Keratinocyte (primary cell): Measurements from ENCODE around the gene ISG15.

Experiments used
- CTCF ChIP-seq, 3 experiments: IDR thresholded peaks in 1 of 3; conservative IDR thresholded peaks in 1 of 3; optimal IDR thresholded peaks in 1 of 3; 2 replicates in 2 of 3; 3 replicates in 1 of 3; pipeline versions ENCODE3 to v1.5.1; 2011; ENCODE audit warnings: low read length in 3 of 3, mild to moderate bottlenecking in 3 of 3, moderate library complexity in 2 of 3, control low read depth in 1 of 3, inconsistent platforms in 1 of 3; ENCODE audit not compliant: insufficient read depth in 2 of 3; ENCODE audit errors: extremely low read depth in 1 of 3
- EZH2 ChIP-seq: IDR thresholded peaks from one replicate; pipeline ENCODE4 v1.6.1; 2012; ENCODE audit warnings: inconsistent platforms, mild to moderate bottlenecking, low read length, moderate library complexity

- TF ChIP-seq CTCF (optimal IDR thresholded peaks at IDR 0.05 in 1 of 3, IDR thresholded peaks at IDR 0.05 in 1 of 3, conservative IDR thresholded peaks at IDR 0.05 in 1 of 3; ENCODE audit: extremely low read depth in 1 of 3, insufficient read depth in 2 of 3, low read length in 3 of 3) (no peak), EZH2 (no peak)
Measured at GRCh38 chr1:971751-972506, 41.4 kb upstream of the ISG15 start.
